ENCODE data around the gene MIPOL1.

GRCh38 chr14:37508503-37508902 lies 310.8 kb downstream of the MIPOL1 start:
- no peak for TF ChIP-seq POLR2A (IDR thresholded peaks at IDR 0.05; ENCODE audit: extremely low read depth, insufficient read length)
- TF ChIP-seq MAX (IDR thresholded peaks at IDR 0.05; ENCODE audit: low read depth, low read length), result no peak
- TF ChIP-seq MYC (IDR thresholded peaks at IDR 0.05; ENCODE audit: low read depth, low read length), result no peak
- TF ChIP-seq CTCF (IDR thresholded peaks at IDR 0.05; ENCODE audit: low read depth, low read length), result no peak
